ENCODE measurements around the gene TRAPPC5.

The TRAPPC5 gene

DNA sequence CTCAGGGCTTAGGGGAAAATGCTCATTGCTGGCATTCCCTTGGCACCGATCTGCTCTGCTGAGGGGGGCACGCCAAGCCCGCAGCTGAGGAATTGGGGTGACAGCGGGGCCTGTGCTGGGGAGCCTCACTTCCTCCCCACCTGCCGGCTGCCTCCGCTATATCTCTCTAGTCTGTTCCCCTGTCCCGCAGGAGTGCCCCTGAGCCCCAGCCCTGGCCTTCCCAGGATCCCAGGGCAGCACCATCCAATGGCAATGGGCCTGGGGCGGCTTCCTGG is 34.3 kb upstream of the TRAPPC5 start:
- TF ChIP-seq, protein P1, sequence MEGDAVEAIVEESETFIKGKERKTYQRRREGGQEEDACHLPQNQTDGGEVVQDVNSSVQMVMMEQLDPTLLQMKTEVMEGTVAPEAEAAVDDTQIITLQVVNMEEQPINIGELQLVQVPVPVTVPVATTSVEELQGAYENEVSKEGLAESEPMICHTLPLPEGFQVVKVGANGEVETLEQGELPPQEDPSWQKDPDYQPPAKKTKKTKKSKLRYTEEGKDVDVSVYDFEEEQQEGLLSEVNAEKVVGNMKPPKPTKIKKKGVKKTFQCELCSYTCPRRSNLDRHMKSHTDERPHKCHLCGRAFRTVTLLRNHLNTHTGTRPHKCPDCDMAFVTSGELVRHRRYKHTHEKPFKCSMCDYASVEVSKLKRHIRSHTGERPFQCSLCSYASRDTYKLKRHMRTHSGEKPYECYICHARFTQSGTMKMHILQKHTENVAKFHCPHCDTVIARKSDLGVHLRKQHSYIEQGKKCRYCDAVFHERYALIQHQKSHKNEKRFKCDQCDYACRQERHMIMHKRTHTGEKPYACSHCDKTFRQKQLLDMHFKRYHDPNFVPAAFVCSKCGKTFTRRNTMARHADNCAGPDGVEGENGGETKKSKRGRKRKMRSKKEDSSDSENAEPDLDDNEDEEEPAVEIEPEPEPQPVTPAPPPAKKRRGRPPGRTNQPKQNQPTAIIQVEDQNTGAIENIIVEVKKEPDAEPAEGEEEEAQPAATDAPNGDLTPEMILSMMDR (IDR thresholded peaks at IDR 0.05; ENCODE audit: insufficient read depth, low read length) = no peak
- TF ChIP-seq SPI1 (IDR thresholded peaks at IDR 0.05; ENCODE audit: borderline replicate concordance, low read depth) (no peak), GABPA (IDR thresholded peaks at IDR 0.05; ENCODE audit: low read depth) (no peak), REST (IDR thresholded peaks at IDR 0.05; ENCODE audit: insufficient replicate concordance, low read depth) (no peak), POLR2AphosphoS5 (IDR thresholded peaks at IDR 0.05; ENCODE audit: low read depth) (no peak)
- no peaks in the 10 kb centered on the region for H3K27me3 ChIP-seq (ENCODE audit: insufficient read depth, poor library complexity, severe bottlenecking)
- no peak for DNase-seq (ENCODE audit: low read depth in 1 of 2, low spot score in 1 of 2)
- peak overlapping the region; percentile 49 for H3K4me3 ChIP-seq (replicated peaks; ENCODE audit: insufficient read depth, low read length)
- H3K27ac ChIP-seq (replicated peaks) = peak overlapping the region; percentile 90

DNA sequence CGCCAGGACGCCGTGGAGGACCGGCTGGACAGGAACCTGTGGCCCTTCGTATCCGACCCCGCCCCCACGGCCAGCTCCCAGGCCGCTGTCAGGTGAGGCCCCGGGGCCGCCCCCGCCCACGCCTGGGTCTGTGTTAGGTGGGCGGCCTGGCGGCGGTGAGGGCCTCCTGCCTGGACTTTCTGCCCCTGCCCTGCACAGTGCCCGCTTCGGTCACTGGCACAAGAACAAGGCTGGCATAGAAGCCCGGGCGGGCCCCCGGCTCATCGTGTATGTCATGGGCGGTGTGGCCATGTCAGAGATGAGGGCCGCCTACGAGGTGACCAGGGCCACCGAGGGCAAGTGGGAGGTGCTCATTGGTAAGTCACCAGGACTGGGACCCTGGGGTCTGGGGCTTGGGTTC is 33.5 kb upstream of the TRAPPC5 start:
- TF ChIP-seq, protein P1 (IDR thresholded peaks at IDR 0.05; ENCODE audit: insufficient read depth, low read length) = no peak
- TF ChIP-seq GABPA (IDR thresholded peaks at IDR 0.05; ENCODE audit: low read depth) (no peak), REST (IDR thresholded peaks at IDR 0.05; ENCODE audit: insufficient replicate concordance, low read depth) (no peak), SPI1 (IDR thresholded peaks at IDR 0.05; ENCODE audit: borderline replicate concordance, low read depth) (no peak), POLR2AphosphoS5 (IDR thresholded peaks at IDR 0.05; ENCODE audit: low read depth) (no peak)
- Histone ChIP-seq H3K27ac (replicated peaks) (no peak overlapping the region), H3K27me3 (ENCODE audit: insufficient read depth, poor library complexity, severe bottlenecking) (no peaks in the 10 kb centered on the region)

DNA sequence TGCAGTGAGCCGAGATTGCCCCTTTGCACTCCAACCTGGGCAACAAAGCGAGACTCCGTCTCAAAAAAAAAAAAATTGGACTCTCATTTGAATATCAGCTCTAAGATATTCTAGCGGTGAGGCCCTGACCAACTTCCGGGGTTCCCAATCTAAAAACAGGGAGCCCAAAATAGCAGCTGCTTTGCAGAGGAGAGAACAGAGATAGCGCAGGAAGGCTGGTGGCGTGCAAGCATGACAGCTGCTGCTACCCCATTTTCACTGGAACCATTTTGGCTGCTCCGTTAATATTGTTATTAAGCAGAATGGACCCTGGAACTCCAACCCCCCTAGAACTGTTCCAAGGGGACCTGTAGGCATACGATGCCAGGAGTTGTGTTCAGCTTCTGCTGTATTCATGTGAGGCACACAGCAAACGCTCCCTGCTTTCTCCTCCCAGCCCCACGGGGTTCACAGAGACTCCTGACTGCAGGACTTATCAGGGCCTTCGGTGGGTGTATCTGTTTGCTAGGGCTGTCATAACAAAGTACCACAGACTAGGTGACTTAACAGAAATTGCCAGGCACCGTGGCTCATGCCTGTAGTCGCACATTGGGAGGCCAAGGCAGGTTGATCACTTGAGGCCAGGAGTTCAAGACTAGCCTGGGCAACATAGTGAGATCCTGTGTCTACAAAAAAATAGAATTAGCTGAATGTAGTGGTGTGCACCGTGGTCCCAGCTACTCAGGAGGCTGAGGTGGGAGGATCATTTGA is 32.2 kb upstream of the TRAPPC5 start:
- Histone ChIP-seq H3K4me3 (replicated peaks; ENCODE audit: insufficient read depth, low read length) (no peak overlapping the region), H3K27me3 (ENCODE audit: insufficient read depth, poor library complexity, severe bottlenecking) (no peaks in the 10 kb centered on the region), H3K27ac (replicated peaks) (no peak overlapping the region)
- no peak for DNase-seq (ENCODE audit: low read depth in 1 of 2, low spot score in 1 of 2)
- TF ChIP-seq SPI1 (IDR thresholded peaks at IDR 0.05; ENCODE audit: borderline replicate concordance, low read depth) (no peak), GABPA (IDR thresholded peaks at IDR 0.05; ENCODE audit: low read depth) (no peak), POLR2AphosphoS5 (IDR thresholded peaks at IDR 0.05; ENCODE audit: low read depth) (no peak; the same call in 1 of the 2 replicates), REST (IDR thresholded peaks at IDR 0.05; ENCODE audit: insufficient replicate concordance, low read depth) (no peak)

More for the DNA sequence above, 33.5 kb upstream of the TRAPPC5 start:
- DNase-seq (ENCODE audit: low read depth in 1 of 2, low spot score in 1 of 2) = no peak
- H3K4me3 ChIP-seq (replicated peaks; ENCODE audit: insufficient read depth, low read length) = no peak overlapping the region
